Mammary epithelial cell (primary cell): ENCODE data around the gene CALHM4.

Source experiments
- CTCF ChIP-seq, 2 donors: IDR thresholded peaks in 1 of 2; conservative IDR thresholded peaks in 1 of 2; 2 replicates each; pipeline ENCODE4 v1.5.1; 2011 to 2012; ENCODE audit warnings: inconsistent platforms in 2 of 2, low read length in 2 of 2, mild to moderate bottlenecking in 2 of 2, control low read depth in 1 of 2, low read depth in 1 of 2; ENCODE audit not compliant: insufficient read depth in 1 of 2; ENCODE audit errors: extremely low read depth in 1 of 2
- EZH2 ChIP-seq: IDR thresholded peaks from 2 replicates; pipeline ENCODE4 v1.6.1; 2012; ENCODE audit warnings: low read length, inconsistent platforms, borderline replicate concordance

DNA sequence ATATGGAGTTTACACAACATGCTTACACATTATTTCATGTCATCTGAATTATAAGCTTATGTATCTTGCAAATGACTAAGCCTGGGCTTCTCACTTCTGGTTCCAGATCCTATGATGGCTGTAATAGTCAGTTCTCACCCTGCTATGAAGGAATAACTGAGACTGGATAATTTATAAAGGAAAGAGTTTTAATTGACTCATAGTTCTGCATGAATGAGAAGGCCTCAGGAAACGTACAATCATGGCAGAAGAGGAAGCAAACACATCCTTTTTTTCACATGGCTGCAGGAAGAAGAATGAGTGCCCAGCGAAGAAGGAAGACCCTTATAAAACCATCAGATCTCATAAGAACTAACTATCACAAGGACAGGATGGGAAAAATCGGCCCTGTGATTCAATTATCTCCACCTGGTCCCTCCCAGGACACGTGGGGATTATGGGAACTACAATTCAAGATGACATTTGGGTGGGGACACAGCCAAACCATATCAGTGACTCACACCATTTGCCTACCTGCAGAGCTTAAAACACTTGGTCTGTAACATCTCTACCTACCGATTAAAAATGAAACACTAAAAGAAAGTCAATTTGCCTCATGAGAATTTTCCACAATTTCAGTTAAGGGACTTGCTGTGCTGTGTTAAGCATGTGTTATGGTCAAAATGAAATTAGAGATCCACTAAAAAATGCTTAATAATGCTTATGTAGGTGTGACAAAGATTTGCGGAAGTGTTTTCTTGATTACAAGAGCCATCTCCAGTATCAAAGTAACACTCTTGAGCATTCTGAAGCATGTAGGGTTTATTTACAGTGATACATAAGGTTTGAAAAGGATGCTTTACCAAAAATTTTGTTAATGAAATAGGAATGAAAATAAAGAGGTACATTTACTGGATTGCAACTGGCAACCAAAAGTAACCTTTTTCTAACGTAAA, 15.5 kb downstream of the CALHM4 start:
- TF ChIP-seq CTCF (conservative IDR thresholded peaks at IDR 0.05 in 1 of 2, IDR thresholded peaks at IDR 0.05 in 1 of 2; ENCODE audit: extremely low read depth in 1 of 2, insufficient read depth in 1 of 2, low read depth in 1 of 2, low read length in 2 of 2) (no peak), EZH2 (no peak)
